ENCODE results near the gene PLA2G12A.
A peak's percentile ranks its signal among the peaks of the same experiment; 100 is the strongest.

The PLA2G12A gene

DNA sequence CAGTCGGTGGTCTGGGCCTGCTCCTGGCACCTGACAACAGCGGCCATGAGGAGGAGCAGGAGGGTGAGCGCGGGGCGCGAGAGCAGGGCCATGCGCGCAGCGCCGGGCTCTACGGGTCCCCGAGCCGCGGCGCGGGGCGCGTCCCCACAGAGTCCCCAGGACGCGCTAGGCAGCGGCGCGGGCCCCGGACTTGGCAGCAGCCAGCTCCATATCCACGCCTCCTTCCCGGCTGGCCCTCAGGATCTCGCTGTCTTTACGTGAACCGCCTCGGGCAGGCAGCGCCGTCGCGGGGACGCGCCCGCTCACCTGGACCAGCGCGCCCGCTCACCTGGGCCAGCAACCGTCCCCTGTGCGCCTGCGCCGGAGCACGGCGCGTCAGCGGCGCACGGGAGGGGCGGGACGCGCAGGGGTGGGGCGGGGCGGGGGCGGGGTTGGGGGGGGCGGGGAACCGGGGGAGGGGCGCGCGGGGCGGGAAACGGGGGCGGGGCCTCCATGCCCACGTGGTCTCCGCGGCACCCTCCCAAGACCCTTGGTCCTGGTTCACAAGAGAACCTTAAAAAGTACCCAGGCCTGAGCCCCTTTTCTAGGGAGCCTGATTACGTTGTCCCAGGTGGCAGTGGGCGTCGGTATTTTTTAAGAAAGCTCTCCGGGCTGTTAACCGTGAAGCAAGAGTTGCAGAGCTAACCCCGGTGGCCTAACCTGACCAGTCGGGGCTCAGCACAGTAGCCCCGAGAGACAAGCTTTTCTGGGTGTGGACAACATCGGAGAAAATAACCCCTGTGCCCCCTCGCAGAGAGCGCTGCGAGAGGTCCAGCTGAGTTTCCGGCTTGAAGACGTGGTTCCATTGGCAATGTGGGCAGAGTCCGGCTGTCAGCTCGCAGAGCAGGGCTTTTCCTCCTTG is at the start of gene PLA2G12A:
PLA2G12A (minus strand) TSS at position 353 of the 901 bp plus-strand sequence; CDS start at position 92, 261 bp downstream.
- peak; percentile 37 for FAIRE-seq
- DNase-seq (ENCODE audit: low spot score), result peak; percentile 92

DNA sequence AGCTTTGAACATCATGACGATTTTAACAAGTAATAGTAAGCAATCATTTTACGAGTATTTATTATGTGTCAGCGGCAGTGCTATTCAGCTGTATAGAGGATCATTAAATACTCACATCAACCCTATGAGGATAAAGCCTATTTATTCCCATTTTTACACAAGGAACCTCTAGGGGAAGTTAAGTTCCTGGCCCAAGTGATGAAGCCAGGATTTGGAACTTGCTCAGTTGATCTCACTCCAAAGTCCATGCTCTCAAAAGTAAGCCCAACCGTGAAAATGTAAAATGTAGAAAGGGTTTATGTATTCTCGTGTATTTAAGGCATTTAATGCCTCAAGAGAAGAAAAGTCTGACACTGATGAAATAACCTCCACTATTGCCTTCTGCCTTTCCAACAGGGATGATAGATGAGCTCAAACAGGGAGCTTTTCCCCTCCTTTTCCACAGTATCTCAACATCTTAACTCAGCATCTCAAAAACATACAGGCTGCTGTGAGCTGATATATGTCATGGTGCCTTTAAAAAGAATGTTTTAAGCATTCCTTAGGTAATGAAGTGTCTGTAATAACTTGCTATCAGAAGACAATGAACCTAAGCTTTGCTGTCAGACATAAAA is 35.0 kb upstream of the PLA2G12A start:
- DNase-seq (ENCODE audit: low spot score), result no peak
- no peak for FAIRE-seq

DNA sequence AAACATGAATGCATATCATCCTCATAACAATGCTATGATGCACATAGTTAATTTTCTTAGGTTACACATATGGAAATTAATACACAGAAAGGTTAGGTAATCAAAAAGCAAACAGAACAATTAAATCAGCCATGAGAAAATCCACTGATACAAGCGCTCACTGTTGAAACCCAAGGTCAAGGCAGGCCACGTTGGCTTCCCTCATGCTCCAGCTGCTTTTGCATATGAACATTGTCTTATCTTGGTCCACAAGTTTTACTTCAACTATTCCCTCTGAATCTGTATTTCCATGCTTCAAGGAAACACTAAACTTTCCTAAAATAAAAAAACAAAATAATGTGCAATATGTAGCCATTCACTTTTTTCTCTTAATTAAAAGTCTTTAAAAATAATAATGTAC is 34.5 kb upstream of the PLA2G12A start:
- FAIRE-seq (no peak), DNase-seq (ENCODE audit: low spot score) (no peak)

DNA sequence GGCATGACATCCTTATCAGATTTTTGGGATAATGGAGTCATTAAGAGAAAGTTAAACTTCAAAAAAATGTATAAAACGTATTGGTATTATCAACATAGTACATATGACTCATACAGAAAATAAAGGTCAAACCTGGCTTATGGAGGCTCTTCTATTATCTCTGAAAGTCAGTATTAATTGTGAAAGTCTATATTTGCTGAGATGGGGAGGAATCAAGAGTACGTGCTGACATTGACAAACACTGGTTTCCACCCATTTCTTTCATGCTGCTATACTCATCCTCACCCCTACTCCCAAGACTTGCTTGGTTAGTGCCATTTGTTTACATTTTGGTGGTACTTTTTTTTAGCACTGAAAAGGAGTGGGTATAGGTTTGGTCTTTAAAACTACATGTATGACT is 30.8 kb upstream of the PLA2G12A start:
- DNase-seq (ENCODE audit: low spot score), result no peak
- FAIRE-seq, result no peak

DNA sequence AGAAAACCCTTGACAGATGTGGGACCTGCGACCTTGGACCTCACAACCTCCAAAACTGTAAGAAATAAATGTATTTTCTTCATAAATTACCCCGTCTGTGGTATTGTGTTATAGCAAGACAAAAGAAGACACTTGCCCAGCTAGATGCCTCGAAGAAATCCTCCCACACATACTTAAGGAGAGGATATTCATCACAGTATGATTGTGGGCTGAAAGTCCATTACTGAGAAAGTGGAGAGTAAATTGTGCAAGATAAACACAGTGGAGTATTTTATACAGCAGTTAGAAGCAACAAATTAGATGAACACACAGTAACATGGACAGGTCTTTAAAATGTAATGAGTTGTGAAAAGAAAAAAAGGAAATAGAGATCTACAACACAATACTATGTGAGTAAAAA is 25.8 kb upstream of the PLA2G12A start:
- no peak for FAIRE-seq

DNA sequence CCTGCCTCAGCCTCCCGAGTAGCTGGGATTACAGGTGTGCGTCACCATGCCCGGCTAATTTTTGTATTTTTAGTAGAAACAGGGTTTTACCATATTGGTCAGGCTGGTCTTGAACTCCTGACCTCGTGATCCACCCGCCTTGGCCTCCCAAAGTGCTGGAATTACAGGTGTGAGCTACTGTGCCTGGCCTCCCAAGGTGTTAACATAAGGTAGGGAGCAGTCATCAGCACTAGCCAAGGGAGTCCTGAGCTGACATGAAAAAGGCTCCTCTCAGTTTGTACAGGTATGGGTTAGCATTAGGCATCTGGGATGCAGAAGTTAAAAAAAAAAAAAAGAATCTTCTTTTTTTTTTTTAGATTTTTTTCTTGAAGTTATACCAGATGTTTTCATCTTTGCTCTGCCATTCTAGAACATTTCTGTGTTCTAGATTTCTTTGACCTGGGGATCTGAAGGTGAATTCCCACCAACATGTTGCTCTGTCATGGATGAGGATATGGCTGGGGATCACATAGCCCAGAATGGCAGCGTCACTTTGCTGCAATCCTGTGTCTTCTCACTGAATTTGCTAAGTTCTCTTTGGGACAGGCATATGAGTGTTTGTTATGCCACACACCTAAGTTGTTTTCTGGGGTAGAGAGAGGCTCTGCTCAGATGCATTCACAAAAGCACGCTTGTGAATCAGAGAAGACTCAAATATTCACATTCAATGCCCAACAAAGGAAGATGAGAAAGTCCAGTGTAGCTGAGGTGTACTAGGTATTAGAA is 24.4 kb upstream of the PLA2G12A start:
- FAIRE-seq (no peak), DNase-seq (ENCODE audit: low spot score) (no peak)

More for the DNA sequence above, 25.8 kb upstream of the PLA2G12A start:
- DNase-seq (ENCODE audit: low spot score), result no peak

DNA sequence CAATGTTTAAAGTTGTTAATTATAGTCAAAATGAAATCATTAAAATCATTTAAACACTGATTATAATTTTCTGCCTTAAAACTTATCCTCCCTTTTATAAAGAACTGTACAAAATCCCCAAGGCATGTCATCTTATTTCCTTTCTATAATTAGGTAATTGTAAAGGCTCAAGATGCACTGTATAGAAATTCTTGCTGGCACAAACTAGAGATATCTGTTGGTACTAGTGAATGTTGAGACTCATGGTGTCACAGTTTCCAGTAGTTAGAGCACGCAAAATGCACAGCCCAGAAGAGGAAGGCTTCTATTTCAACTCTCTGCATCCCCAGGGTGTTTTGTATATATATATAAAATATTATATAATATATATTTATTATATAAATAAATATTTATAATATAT is 22.7 kb upstream of the PLA2G12A start:
- FAIRE-seq, result no peak
- DNase-seq (ENCODE audit: low spot score), result no peak

DNA sequence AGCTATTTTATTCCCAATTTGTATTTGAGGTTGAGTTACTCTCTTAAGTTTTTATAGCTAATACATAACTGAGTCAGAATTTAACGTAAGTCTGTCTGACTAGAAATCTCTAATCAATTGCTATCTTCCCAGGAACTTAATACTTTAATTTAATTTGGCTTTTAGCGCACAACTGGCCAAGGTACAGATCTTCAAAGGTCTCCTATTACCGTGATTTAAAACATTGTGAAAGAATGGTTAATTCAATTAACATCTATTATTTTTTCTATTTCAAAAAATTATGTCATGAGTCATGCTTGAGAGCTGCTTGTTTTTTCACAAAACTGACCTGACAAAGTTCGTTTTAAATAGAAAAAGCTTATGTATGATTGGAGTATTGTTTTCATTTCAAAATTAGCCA is 22.0 kb upstream of the PLA2G12A start:
- DNase-seq (ENCODE audit: low spot score) (no peak), FAIRE-seq (no peak)

DNA sequence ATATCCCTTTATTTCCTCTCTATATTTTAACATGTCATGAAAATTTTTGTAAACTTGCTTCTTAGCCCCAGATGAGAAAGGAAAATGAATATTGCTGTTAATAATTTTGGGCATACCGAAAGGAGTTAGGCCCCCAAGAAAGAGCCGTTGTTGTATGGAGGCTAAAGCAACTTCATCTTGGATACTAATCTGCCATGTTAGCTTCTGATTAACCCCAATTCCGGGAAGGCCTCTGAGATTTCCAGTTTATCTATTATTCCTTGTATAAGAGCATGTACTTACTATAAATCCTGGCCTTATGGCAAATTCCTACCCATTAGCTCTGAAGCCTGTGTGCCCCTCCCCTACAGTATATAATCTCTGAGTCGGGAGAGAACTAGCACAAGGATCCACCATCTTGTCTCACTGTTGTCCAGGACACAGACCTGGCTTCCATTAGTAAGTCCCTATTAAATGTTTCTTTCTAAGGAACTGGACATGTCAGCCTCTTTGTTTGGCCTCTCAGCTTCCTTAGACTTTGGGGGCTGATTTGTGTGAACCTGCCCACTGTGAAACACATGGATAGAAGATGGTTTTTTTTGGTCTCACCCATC is 20.9 kb upstream of the PLA2G12A start:
- DNase-seq (ENCODE audit: low spot score) (no peak), FAIRE-seq (no peak)

DNA sequence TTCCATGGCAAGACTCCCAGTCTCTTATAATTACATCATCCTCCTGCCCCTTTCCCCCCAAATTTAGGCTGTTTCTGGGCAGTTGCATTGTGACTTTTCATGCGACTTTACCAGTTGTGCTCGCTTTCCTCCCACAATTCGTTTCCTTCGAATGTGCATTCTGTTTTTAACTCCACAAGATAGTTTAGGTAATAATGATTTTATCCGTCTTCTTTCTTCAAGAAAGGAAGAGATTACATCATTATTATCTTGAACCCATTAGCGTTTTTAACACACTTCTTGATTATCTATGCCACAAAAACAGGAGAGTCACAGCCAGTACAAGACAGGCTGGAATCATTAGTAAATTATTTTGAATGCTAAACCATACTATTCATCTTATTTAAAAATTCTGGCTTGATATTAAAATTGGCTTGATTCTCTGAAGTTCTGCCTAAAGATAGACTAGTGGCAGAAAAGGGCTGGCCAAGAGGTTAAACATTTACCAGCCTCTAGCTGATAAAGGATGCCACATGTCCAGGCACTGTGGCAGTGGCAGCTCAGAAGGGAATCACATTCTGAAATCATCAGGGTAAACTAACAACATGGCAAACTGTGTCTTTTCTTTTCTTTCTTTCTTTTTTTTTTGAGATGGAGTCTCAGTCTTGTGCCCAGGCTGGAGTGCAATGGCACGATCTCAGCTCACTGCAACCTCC is 19.7 kb upstream of the PLA2G12A start:
- DNase-seq (ENCODE audit: low spot score) (no peak), FAIRE-seq (no peak)

DNA sequence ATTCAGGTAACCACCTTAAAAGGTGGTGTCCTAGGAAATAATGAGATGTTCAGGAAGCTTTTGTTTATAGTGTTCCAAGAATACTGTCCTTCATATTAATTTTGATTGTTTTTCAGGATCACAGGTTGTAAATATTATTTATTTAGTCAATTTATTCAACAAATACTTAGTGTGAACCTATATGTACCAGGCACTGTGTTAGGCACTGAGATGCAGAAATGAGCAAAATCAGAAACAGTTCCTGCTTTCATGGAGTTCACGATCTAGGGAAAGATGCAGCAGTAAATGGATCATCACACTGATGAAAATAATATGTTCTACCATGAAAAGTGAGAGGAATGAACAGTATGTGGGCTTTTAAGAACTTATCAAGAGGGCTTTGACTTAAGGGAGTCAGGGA is 18.2 kb upstream of the PLA2G12A start:
- FAIRE-seq (no peak), DNase-seq (ENCODE audit: low spot score) (no peak)

DNA sequence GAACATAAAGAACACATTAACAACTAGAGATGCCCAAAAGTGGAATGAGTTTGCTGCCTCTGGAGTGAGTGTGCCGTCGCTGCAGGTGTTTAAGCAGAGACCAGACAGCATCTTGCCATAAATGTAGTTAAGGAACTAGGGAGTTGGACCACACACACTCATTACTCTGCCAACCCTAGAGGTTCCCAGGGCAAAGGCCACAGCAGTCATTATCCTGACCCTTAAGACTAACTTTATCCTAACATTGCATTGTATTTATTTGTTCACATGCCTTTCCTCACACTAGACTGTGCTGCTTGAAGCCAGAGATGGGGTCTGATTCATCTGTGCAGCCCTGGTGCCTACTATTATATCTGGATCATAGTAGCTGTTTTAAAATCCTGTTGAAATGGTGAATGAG is 16.9 kb upstream of the PLA2G12A start:
- DNase-seq (ENCODE audit: low spot score) (no peak), FAIRE-seq (no peak)

DNA sequence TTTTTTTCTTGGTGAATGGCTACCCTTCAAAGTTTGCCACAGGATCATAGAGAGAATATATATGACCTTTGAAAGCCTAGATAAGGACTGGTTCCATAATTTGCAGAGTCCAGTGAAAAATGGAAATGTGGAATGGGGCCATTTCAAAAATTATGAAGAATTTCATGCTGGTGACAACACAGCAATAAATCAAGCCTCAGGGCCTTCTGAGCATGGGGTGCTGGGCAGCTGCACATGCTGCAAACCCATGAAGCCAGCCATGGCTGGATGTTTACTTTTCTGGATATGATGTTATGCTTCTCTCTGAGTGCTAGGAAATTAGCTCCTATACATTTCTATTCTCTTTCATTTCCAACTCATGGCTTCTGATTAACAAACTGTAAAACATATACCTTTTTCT is 16.0 kb upstream of the PLA2G12A start:
- FAIRE-seq (no peak), DNase-seq (ENCODE audit: low spot score) (no peak)

DNA sequence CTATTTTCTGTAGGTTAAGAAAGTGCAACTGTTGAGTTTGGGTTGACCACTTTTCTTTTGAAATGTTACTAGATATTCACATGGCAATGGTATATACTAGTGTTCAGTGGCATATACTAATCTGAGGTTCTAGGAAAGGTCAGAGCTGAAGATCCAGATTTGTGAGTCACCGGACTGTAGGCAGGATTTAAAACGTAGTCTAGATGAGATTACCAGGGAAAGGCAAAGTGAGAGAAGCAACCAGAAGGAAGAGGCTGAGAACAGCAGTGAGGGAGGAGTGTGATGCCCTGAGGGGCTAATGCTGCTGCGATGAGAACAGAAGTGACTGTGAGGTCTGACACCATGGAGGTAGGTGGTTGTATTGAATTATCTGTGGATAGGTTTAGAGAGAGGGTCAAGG is 9.7 kb upstream of the PLA2G12A start:
- FAIRE-seq (no peak), DNase-seq (ENCODE audit: low spot score) (no peak)

DNA sequence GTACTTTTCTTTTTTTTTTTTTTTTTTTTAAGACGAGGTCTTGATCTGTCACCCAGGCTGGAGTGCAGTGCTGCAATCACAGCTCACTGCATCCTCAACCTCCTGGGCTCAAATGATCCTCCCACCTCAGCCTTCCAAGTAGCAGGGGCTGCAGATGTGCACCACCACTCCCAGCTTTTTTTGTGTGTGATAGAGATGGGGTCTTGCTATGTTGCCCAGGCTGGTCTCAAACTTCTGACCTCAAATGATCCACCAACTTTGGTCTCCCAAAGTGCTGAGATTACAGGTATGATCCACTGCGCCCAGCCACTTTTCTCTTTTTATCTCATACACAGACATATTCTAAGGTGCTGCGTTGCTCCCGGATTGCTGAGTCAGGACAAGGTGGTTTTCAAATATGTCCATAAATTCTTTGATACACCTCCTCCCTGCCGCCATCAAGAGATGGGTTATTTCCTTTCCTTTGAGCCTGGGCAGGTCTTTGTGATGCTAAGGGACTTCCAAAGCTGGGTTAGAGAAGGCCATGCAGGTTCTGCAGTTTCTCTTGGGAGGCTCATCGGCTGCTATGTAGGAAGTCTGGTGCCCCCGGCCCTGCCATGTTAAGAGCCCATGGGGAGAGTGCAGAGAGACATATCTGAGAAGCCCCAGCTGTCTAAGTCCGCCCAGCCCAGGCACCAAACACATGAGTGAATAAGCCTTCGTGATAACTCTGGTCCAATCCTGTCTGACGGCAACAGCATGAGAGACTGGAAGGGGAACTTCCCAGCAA is 8.4 kb upstream of the PLA2G12A start:
- DNase-seq (ENCODE audit: low spot score), result no peak
- no peak for FAIRE-seq

DNA sequence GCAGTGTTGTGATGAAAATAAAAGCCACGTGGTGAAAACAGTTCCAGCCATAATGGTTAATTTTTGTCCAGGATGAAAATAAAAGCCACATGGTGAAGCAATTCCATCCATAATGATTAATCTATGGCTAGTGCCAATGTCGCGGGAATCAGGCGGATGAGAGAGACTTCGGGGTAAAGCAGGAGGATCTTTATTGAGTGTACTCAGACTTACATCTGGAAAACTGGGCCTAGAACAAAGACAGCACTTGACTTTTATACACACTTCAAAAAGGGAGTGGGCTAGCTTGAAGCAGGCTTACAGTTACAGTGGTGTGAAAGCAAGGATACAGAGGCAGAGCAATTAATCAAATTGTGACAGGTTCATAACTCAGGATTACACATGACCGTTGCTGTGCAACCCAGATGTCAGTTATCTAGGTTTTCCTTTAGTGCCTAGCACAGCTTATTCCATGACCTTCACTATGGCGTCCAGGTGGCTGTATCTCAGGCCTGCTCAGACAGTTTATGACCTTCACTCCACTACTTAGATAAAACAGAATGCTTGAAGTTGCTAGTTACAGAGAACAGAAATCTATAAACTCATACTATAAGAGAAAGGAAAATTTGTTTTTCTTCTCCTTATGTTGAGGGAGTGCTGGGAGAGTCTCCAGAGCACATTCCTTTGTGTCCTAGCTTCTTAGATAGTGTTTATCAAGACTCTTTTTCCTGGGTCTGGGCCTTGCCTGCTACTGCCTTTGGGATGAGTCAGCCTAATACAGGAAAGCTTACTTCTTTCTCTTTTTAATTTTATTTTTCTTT is 5.9 kb upstream of the PLA2G12A start:
- FAIRE-seq, result no peak
- DNase-seq (ENCODE audit: low spot score), result no peak

DNA sequence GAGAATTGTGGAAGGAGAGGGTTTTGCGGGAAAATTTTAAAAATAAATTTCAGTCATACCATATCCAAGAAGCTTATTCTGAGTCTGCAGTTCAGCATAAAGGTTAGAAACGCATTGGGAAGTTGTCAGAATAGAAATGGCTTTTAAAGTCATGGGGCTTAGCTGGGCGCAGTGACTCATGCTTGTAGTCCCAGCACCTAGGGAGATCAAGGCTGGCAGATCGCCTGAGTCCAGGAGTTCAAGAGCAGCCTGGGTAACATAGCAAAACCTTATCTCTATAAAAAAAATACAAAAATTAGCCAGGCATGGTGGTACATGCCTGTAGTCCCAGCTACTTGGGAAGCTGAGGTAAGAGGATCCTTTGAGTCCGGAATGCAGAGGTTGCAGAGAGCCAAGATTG is 3.9 kb upstream of the PLA2G12A start:
- DNase-seq (ENCODE audit: low spot score) (no peak), FAIRE-seq (no peak)

DNA sequence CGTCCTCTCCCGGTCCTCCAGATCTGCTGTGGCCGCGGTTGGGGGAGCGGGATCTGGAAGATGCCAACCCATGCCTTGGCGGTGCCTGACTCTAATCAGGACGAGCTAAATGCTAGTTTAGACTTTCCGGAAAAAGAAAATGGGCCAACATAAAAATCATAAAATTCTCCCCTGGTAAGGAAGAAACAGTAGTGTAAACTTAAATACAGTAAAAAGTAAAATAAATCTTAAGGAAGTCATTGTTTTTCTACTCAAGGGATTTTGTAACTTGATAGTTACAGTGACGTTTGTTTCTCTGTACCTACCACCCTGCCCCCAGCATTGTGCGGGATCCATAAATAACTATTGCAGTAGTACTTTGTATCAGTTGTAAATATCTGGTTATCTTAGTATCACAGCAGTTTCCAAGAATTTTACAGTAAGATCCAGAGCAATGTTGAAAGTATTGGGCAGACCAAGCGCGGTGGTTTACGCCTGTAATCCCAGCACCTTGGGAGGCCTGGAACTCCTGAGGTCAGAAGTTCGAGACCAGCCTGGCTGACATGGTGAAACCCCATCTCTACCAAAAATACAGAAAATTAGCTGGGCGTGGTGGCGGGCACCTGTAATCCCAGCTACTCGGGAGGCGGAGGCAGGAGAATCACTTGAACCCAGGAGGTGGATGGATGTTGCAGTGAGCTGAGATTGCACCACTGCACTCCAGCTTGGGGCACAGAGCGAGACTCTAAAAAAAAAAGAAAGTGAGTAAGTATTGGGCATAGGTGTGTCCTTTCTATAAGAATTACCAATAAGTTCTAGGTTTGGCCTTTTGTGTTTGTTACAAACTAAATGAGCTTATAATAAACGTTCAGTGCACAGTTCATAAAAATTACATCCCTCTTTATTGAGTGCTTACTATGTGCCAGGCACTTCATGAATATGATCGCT is 1.0 kb upstream of the PLA2G12A start:
- no peak for FAIRE-seq
- DNase-seq (ENCODE audit: low spot score), result no peak
